Liver (tissue), 3 donors: ENCODE measurements around the gene TMEM123.

Experiments
- CTCF ChIP-seq: fragments of 150-350 bp; IDR thresholded peaks from 2 replicates; pipeline ENCODE4 v1.5.1; 2017; ENCODE audit warnings: improper control_type of control experiment, low read depth, low read length; ENCODE audit not compliant: missing input control
- EGR1 ChIP-seq, 2 donors: IDR thresholded peaks; 2 replicates each; pipeline ENCODE4 v1.6.1; 2016 to 2018; ENCODE audit warnings: antibody characterized with exemption in 2 of 2, low read depth in 2 of 2
- FOXA1 ChIP-seq: IDR thresholded peaks from 2 replicates; pipeline ENCODE4 v1.6.1; 2016; ENCODE audit warnings: antibody characterized with exemption
- GABPA ChIP-seq, 2 donors: IDR thresholded peaks in 1 of 2; conservative IDR thresholded peaks in 1 of 2; 2 replicates each; pipeline ENCODE4 v1.6.1; 2016; ENCODE audit warnings: antibody characterized with exemption in 2 of 2, mild to moderate bottlenecking in 1 of 2, moderate library complexity in 1 of 2
- HNF4A ChIP-seq, 2 donors: conservative IDR thresholded peaks; 2 replicates each; pipeline ENCODE4 v1.6.1; 2016; ENCODE audit warnings: antibody characterized with exemption in 2 of 2, mild to moderate bottlenecking in 2 of 2
- JUND ChIP-seq, 2 donors: IDR thresholded peaks; 2 replicates each; pipeline ENCODE4 v1.6.1; 2016; ENCODE audit warnings: antibody characterized with exemption in 2 of 2
- RAD21 ChIP-seq, 2 donors: IDR thresholded peaks; 2 replicates each; pipeline ENCODE4 v1.6.1; 2016; ENCODE audit warnings: antibody characterized with exemption in 2 of 2, mild to moderate bottlenecking in 2 of 2
- RXRA ChIP-seq, 2 donors: IDR thresholded peaks; 2 replicates each; pipeline ENCODE4 v1.6.1; 2017 to 2018; ENCODE audit warnings: antibody characterized with exemption in 2 of 2, mild to moderate bottlenecking in 1 of 2
- SP1 ChIP-seq: IDR thresholded peaks from 2 replicates; pipeline ENCODE4 v1.6.1; 2018; ENCODE audit warnings: antibody characterized with exemption, mild to moderate bottlenecking
- TAF1 ChIP-seq: conservative IDR thresholded peaks from 2 replicates; pipeline ENCODE4 v1.6.1; 2016; ENCODE audit warnings: antibody characterized with exemption, mild to moderate bottlenecking
- YY1 ChIP-seq: IDR thresholded peaks from 2 replicates; pipeline ENCODE4 v1.6.1; 2016; ENCODE audit warnings: antibody characterized with exemption, mild to moderate bottlenecking
- TF ChIP-seq, protein P1 (sequence below): IDR thresholded peaks from 2 replicates; pipeline ENCODE4 v1.6.1; 2016; ENCODE audit warnings: antibody characterized with exemption
- donor health status: healthy.
- donor health status: healthy.

GRCh38 chr11:102478673-102479299, 26.2 kb upstream of the TMEM123 start:
- TF ChIP-seq CTCF: no peak
- TF ChIP-seq HNF4A (conservative IDR thresholded peaks at IDR 0.05): no peak
- no peak for TF ChIP-seq EGR1 (IDR thresholded peaks at IDR 0.05; ENCODE audit: low read depth in 2 of 2)
- TF ChIP-seq GABPA (IDR thresholded peaks at IDR 0.05 in 1 of 2, conservative IDR thresholded peaks at IDR 0.05 in 1 of 2): no peak
- no peak for TF ChIP-seq TAF1
- no peak for TF ChIP-seq YY1
- TF ChIP-seq JUND (IDR thresholded peaks at IDR 0.05): no peak
- no peak for TF ChIP-seq FOXA1
- no peak for TF ChIP-seq RAD21 (IDR thresholded peaks at IDR 0.05)
- TF ChIP-seq SP1: no peak
- TF ChIP-seq, protein P1, sequence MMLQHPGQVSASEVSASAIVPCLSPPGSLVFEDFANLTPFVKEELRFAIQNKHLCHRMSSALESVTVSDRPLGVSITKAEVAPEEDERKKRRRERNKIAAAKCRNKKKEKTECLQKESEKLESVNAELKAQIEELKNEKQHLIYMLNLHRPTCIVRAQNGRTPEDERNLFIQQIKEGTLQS: no peak
- TF ChIP-seq RXRA (IDR thresholded peaks at IDR 0.05): no peak
